ENCODE data around the gene DOCK1.
"Not testable (repeated sequence)": the region's sequence is repeated elsewhere in the genome, so short reads cannot be mapped to it uniquely, and the experiment has no call there.

DNA sequence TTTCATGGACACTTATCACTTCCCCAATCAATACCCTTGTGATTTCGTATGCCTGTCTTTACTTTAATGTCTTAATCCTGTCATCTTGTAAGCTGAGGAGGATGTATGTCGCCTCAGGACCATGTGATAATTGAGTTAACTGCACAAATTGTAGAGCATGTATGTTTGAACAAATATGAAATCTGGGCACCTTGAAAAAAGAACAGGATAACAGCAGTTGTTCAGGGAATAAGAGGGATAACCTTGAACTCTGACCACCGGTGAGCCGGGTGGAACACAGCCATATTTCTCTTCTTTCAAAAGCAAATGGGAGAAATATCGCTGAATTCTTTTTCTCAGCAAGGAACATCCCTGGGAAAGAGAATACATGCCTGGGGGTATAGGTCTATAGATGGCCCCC is 14.4 kb upstream of the DOCK1 start:
- TF ChIP-seq, protein P1, sequence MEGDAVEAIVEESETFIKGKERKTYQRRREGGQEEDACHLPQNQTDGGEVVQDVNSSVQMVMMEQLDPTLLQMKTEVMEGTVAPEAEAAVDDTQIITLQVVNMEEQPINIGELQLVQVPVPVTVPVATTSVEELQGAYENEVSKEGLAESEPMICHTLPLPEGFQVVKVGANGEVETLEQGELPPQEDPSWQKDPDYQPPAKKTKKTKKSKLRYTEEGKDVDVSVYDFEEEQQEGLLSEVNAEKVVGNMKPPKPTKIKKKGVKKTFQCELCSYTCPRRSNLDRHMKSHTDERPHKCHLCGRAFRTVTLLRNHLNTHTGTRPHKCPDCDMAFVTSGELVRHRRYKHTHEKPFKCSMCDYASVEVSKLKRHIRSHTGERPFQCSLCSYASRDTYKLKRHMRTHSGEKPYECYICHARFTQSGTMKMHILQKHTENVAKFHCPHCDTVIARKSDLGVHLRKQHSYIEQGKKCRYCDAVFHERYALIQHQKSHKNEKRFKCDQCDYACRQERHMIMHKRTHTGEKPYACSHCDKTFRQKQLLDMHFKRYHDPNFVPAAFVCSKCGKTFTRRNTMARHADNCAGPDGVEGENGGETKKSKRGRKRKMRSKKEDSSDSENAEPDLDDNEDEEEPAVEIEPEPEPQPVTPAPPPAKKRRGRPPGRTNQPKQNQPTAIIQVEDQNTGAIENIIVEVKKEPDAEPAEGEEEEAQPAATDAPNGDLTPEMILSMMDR (IDR thresholded peaks at IDR 0.05): not testable (repeated sequence)
- TF ChIP-seq EP300, POLR2A (IDR thresholded peaks at IDR 0.05): not testable (repeated sequence)
